Measurements from ENCODE around the gene ABHD14A.
"Not testable (repeated sequence)": the region's sequence is repeated elsewhere in the genome, so short reads cannot be mapped to it uniquely, and the experiment has no call there.

The ABHD14A gene

DNA sequence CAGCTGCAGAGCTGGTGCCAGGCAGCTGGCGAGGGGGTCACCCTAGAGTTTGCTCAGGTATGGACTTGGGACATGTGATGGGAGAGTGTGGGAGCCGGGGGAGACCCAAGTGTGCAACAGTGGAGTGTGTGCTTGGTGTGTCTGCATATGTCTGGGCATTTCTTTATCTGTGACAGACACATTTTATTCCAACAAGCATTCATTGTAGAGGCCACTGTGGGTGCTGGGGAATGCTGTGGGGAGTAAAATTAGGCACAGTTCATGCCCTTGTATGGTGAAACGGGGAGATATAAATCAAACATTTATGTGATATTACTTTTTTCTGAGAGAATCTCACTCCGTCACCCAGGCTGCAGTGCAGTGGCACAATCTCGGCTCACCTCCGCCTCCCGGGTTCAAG, 12.7 kb downstream of the ABHD14A start:
- no peaks in the 10 kb centered on the region for H3K27me3 Mint-ChIP-seq
- no peaks in the 10 kb centered on the region for H3K9me3 Mint-ChIP-seq (ENCODE audit: low read depth)
- peak overlapping the region; percentile 68 for H3K27ac Mint-ChIP-seq
- H3K4me1 Mint-ChIP-seq (ENCODE audit: low read depth), result peaks cover 17% of the 10 kb centered on the region
- H3K4me3 Mint-ChIP-seq, result no peak overlapping the region
- H3K36me3 Mint-ChIP-seq, result peaks cover 3% of the 10 kb centered on the region

- Mint-ChIP-seq H3K36me3 (peaks cover 3% of the 10 kb centered on the region), H3K27me3 (no peaks in the 10 kb centered on the region), H3K9me3 (ENCODE audit: low read depth) (no peaks in the 10 kb centered on the region), H3K4me3 (no peak overlapping the region), H3K4me1 (ENCODE audit: low read depth) (peaks cover 17% of the 10 kb centered on the region), H3K27ac (no peak overlapping the region)
Measured at GRCh38 chr3:51988286-51989146, 13.7 kb downstream of the ABHD14A start.

DNA sequence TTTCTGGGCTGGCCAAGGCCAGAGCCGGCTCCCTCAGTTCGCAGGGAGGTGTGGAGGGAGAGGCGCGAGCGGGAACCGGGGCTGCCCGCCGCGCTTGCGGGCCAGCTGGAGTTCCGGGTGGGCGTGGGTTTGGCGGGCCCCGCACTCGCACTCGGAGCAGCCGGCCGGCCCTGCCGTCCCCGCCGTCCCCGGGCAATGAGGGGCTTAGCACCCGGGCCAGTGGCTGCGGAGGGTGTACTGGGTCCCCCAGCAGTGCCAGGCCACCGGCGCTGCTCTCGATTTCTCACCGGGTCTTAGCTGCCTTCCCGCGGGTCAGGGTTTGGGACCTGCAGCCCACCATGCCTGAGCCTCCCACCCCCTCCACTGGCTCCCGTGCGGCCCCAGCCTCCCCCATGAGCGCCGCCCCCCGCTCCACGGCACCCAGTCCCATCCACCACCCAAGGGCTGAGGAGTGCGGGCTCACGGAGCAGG, 15.7 kb downstream of the ABHD14A start:
- Mint-ChIP-seq H3K36me3 (peaks cover 13% of the 10 kb centered on the region), H3K4me1 (ENCODE audit: low read depth) (peaks cover 26% of the 10 kb centered on the region)
- H3K9me3 Mint-ChIP-seq (ENCODE audit: low read depth); H3K27me3 Mint-ChIP-seq; H3K4me3 Mint-ChIP-seq; H3K27ac Mint-ChIP-seq: not testable (repeated sequence)

GRCh38 chr3:51992017-51992682, 17.3 kb downstream of the ABHD14A start:
- peak overlapping the region; percentile 100 for H3K4me3 Mint-ChIP-seq
- H3K36me3 Mint-ChIP-seq, result peaks cover 14% of the 10 kb centered on the region
- no peaks in the 10 kb centered on the region for H3K27me3 Mint-ChIP-seq
- H3K9me3 Mint-ChIP-seq (ENCODE audit: low read depth), result no peaks in the 10 kb centered on the region
- H3K27ac Mint-ChIP-seq, result peak overlapping the region; percentile 72
- H3K4me1 Mint-ChIP-seq (ENCODE audit: low read depth), result peaks cover 30% of the 10 kb centered on the region

DNA sequence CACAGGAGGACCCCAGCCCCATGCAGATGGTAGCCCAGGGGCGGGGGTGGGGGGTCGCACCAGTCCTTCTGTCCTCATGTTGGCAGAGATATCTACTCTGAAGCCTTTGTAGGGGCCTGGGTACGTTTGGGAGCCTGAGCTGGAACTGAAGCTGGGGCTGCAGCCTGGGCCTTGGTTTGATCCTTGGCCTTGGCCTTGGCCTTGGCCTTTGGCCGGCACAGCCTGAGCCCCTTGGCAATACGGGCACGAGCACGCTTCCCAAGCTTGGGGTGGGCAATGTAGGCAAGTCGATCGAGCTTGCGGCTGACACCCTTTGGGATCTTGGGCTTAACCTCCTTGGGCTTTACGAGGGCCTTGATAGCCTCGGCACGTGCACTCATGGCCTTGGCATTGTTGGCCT, 18.8 kb downstream of the ABHD14A start:
- H3K27me3 Mint-ChIP-seq; H3K9me3 Mint-ChIP-seq (ENCODE audit: low read depth): not testable (repeated sequence)
- peak overlapping the region; percentile 100 for H3K27ac Mint-ChIP-seq
- peak overlapping the region; percentile 100 for H3K4me3 Mint-ChIP-seq
- H3K4me1 Mint-ChIP-seq (ENCODE audit: low read depth), result peaks cover 30% of the 10 kb centered on the region
- peaks cover 14% of the 10 kb centered on the region for H3K36me3 Mint-ChIP-seq

GRCh38 chr3:51994530-51994929, 19.7 kb downstream of the ABHD14A start:
- Mint-ChIP-seq H3K27me3 (no peaks in the 10 kb centered on the region), H3K4me3 (peak overlapping the region; percentile 100), H3K36me3 (peaks cover 14% of the 10 kb centered on the region), H3K4me1 (ENCODE audit: low read depth) (peaks cover 30% of the 10 kb centered on the region), H3K9me3 (ENCODE audit: low read depth) (no peaks in the 10 kb centered on the region), H3K27ac (peak overlapping the region; percentile 100)

- Mint-ChIP-seq H3K27ac (peak within 1 kb of the TSS; percentile 100), H3K27me3 (no peaks in the 10 kb centered on the region), H3K4me1 (ENCODE audit: low read depth) (peaks cover 30% of the 10 kb centered on the region), H3K9me3 (ENCODE audit: low read depth) (no peaks in the 10 kb centered on the region), H3K36me3 (peaks cover 14% of the 10 kb centered on the region), H3K4me3 (peak within 1 kb of the TSS; percentile 100)
Measured at GRCh38 chr3:51995346-51996163, 20.7 kb downstream of the ABHD14A start, which contains the start of gene RPL29. RPL29 (minus strand) TSS chr3:51995895; CDS start chr3:51995461, 434 bp downstream.

DNA sequence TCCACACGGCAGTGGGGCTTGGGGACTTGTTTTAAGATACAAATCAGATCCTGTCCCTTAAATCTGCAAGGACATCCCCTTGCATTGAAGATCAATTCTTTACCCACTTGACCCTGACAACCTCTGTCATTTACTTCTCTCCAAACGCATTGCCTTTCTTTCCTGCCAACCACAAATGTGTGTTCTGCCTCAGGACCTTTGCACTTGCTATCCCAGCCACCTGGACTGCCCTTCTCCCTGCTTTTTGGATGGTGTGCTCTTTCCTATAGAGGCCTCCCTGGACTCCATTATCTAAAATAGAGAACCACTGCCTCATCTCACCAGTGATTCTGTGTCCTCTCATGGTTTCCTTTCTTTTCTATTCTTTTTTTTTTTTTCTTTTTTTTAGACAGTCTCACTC, 22.3 kb downstream of the ABHD14A start:
- H3K27ac Mint-ChIP-seq, result peak overlapping the region; percentile 58
- H3K4me1 Mint-ChIP-seq (ENCODE audit: low read depth), result peaks cover 30% of the 10 kb centered on the region
- H3K4me3 Mint-ChIP-seq, result no peak overlapping the region

DNA sequence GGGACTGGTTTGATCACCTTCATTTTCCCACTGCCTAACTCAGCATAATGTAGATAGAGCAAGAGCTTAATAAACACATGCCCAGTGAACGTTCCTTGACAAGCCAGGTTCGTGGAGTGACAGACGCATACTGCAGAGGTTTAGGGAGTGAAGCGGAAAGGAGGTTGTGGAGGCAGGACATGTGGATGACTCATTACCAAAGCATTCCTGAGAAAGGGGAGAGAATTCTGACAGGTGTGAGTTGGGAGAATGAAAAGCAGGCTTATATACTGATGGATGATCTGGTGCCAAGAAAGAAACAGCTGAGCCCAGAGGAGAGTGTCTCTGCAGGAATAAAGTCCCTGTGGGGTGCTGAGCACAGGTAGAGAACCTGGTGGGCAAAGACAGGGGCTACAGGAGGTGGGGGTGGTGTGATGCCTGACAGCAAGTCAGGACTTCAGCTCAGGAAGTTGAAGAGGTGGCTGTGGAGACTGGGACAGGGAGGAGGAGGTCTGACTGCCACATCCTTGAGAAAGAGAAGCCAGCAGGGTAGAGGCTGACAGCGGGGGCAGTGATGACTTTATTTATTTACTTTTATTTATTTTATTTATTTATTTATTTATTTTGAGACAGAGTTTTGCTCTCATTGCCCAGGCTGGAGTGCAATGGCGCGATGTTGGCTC, 23.2 kb downstream of the ABHD14A start:
- Mint-ChIP-seq H3K27ac (no peak overlapping the region), H3K27me3 (no peaks in the 10 kb centered on the region), H3K9me3 (ENCODE audit: low read depth) (no peaks in the 10 kb centered on the region), H3K36me3 (peaks cover 11% of the 10 kb centered on the region), H3K4me1 (ENCODE audit: low read depth) (peaks cover 22% of the 10 kb centered on the region), H3K4me3 (no peak overlapping the region)

More for the DNA sequence above, 22.3 kb downstream of the ABHD14A start:
- Mint-ChIP-seq H3K36me3 (peaks cover 12% of the 10 kb centered on the region), H3K27me3 (no peaks in the 10 kb centered on the region), H3K9me3 (ENCODE audit: low read depth) (no peaks in the 10 kb centered on the region)

DNA sequence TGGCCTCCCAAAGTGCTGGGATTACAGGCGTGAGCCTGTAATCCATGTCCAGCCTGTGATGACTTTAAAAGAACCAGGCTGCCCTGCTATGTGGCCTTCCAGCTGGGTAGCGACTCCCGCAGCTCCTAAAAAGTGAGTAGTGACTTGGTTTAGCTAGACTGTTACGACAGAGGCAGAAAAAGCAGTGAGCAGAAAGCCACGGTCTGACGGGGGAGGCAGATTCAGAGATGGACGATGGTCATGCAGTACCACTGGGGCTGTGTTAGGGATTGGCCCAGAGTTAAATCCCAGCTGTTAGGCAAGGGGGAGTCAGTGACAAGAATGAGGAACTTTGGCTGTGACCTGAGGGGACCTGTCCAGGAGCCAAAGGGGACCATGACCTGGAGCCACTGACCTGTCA, 23.9 kb downstream of the ABHD14A start:
- H3K36me3 Mint-ChIP-seq, result peaks cover 11% of the 10 kb centered on the region
- H3K27ac Mint-ChIP-seq, result no peak overlapping the region

GRCh38 chr3:51999846-52000245, 25.0 kb downstream of the ABHD14A start:
- no peak overlapping the region for H3K27ac Mint-ChIP-seq
- H3K4me3 Mint-ChIP-seq, result no peak overlapping the region
- peaks cover 4% of the 10 kb centered on the region for H3K36me3 Mint-ChIP-seq
- H3K27me3 Mint-ChIP-seq, result no peaks in the 10 kb centered on the region
- peaks cover 10% of the 10 kb centered on the region for H3K4me1 Mint-ChIP-seq (ENCODE audit: low read depth)
- no peaks in the 10 kb centered on the region for H3K9me3 Mint-ChIP-seq (ENCODE audit: low read depth)

More for the DNA sequence above, 23.9 kb downstream of the ABHD14A start:
- peaks cover 19% of the 10 kb centered on the region for H3K4me1 Mint-ChIP-seq (ENCODE audit: low read depth)
- H3K27me3 Mint-ChIP-seq, result no peaks in the 10 kb centered on the region
- H3K9me3 Mint-ChIP-seq (ENCODE audit: low read depth), result no peaks in the 10 kb centered on the region
- no peak overlapping the region for H3K4me3 Mint-ChIP-seq

DNA sequence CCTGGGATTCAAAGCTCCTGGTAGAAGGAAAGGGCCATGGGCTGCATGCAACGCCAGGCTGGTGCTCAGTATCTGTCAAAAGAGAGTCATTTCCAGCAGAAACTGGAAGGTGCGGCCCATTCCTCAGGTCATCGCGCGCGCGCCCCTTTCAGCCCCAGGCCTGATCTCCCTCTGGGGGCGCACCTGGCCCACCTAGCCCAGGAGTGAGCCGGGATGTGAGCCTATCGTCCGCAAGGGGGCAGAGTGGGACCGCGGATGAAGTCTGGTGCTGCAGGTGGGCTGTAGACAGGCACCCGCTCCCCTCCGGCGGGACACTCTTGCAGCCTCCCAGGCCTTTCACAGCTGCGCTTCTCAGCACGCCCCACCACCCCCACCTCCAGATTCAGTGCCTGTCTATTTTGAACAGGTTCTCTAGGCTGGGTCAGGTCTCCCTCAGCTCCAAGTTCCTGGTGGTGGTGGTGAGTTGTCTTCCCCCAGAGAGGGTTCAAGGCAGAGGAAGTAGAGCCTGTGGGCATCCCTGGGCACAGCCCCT, 26.6 kb downstream of the ABHD14A start:
- no peaks in the 10 kb centered on the region for H3K27me3 Mint-ChIP-seq
- H3K4me3 Mint-ChIP-seq, result no peak overlapping the region
- H3K9me3 Mint-ChIP-seq (ENCODE audit: low read depth), result no peaks in the 10 kb centered on the region
- H3K4me1 Mint-ChIP-seq (ENCODE audit: low read depth), result peaks cover 8% of the 10 kb centered on the region
- no peak overlapping the region for H3K27ac Mint-ChIP-seq
- H3K36me3 Mint-ChIP-seq, result no peaks in the 10 kb centered on the region

DNA sequence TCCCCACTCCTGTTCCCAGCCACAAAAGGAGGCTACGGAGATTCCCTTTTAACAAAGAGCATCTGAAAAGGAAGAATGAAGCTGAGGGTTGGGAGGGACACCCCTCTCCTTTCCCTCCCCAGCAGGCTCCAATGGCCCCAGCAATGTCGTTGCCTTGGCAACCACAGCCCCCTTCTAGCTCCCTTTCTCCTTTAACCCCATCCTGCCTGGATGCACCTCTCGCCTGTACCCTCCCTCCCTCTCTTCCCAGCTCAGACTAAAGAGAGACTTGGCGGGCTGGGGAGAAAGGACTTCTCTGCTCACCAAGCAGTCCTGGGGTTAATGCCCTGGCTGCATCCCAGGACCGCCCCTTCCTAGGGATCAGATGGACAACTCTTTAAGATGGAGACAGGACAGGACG, 27.9 kb downstream of the ABHD14A start:
- H3K36me3 Mint-ChIP-seq, result no peaks in the 10 kb centered on the region
- no peaks in the 10 kb centered on the region for H3K9me3 Mint-ChIP-seq (ENCODE audit: low read depth)
- H3K4me3 Mint-ChIP-seq, result no peak overlapping the region
- H3K27me3 Mint-ChIP-seq, result no peaks in the 10 kb centered on the region
- H3K4me1 Mint-ChIP-seq (ENCODE audit: low read depth), result peaks cover 8% of the 10 kb centered on the region
- H3K27ac Mint-ChIP-seq, result no peak overlapping the region

GRCh38 chr3:52004163-52004787, 29.4 kb downstream of the ABHD14A start:
- H3K36me3 Mint-ChIP-seq, result no peaks in the 10 kb centered on the region
- H3K4me3 Mint-ChIP-seq, result no peak overlapping the region
- peaks cover 8% of the 10 kb centered on the region for H3K4me1 Mint-ChIP-seq (ENCODE audit: low read depth)
- H3K27ac Mint-ChIP-seq, result no peak overlapping the region
- no peaks in the 10 kb centered on the region for H3K9me3 Mint-ChIP-seq (ENCODE audit: low read depth)
- H3K27me3 Mint-ChIP-seq, result no peaks in the 10 kb centered on the region

Data from activated naive CD8-positive, alpha-beta T cell (primary cell).